Subcutaneous adipose tissue (tissue), 4 donors: Measurements from ENCODE around the gene ISG20L2. TPM values are rescaled to one million over a fixed set of nuclear protein-coding genes. Genes with fewer than 3 reads are reported as not detected.

ENCODE experiments used
- CTCF ChIP-seq: fragments of 450-650 bp; IDR thresholded peaks from one replicate; pipeline ENCODE4 v1.5.1; 2016; ENCODE audit warnings: low read depth, mild to moderate bottlenecking, control low read depth, antibody characterized with exemption, moderate library complexity
- total RNA-seq, 4 donors: library from RNA; depleted of rRNA; stranded (reverse); fragments of >200 nt; gene quantifications; one replicate each; pipeline ENCODE4 v1.1.0, GENCODE V29; 2016

The ISG20L2 gene
- total RNA-seq, 4 donors from 2014 or later, result 10.9 to 21.5 (median 13.5) TPM

- no peak for TF ChIP-seq CTCF
Observed at GRCh38 chr1:156727492-156727891, 1.1 kb downstream of the ISG20L2 start.

- no peak for TF ChIP-seq CTCF
Observed at GRCh38 chr1:156726549-156727226, 1.9 kb downstream of the ISG20L2 start.

GRCh38 chr1:156725683-156726280, 2.8 kb downstream of the ISG20L2 start:
- TF ChIP-seq CTCF, result no peak

- TF ChIP-seq CTCF, result no peak
Observed at GRCh38 chr1:156721535-156721934, 7.0 kb downstream of the ISG20L2 start.

GRCh38 chr1:156721131-156721530, 7.4 kb downstream of the ISG20L2 start:
- no peak for TF ChIP-seq CTCF

DNA sequence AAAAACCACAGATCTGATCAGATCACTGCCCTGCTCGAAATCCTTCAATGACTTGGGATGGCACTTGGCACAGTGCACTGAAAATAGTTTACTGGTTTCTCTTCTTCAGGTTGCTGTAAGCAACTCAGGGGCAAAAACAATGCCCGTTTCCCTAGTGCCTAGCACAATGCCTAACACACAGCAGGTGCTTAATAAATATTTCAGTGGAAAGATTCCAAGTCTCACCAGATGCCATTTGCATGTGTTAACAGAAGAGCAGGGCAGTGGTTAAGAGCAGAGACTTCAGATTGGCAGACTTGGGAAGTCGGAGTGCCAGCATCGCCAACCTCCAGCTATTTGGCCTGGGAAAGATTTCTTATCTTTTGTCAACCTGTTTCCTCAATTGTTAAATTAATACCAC, 11.2 kb downstream of the ISG20L2 start:
- TF ChIP-seq CTCF, result no peak

DNA sequence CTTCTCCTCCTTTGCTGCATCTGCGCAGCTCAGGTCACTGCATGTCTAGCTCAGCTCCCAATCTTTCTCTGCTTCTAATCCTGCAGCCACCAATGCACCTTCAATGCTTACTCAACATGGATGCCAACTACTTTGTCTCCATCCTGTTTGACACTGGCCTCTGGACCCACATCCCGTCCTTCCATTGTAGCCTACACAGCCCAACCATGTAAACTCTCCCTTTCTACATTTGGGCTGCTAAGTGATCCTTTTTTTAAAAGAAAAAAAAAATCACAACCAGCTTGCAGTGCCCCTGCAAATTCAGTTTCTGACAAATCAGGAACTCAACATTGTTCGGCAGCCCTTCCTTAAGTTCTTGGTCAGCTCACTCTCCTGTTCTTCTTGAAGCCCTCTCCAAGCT, 13.7 kb downstream of the ISG20L2 start:
- TF ChIP-seq CTCF, result no peak
